ENCODE measurements around the gene CAMKMT. TPM values are rescaled to one million over a fixed set of nuclear protein-coding genes. Genes with fewer than 3 reads are reported as not detected.

The CAMKMT gene
- total RNA-seq, 4 donors from 2014 or later: 6.0 to 15.3 (median 10.7) TPM

DNA sequence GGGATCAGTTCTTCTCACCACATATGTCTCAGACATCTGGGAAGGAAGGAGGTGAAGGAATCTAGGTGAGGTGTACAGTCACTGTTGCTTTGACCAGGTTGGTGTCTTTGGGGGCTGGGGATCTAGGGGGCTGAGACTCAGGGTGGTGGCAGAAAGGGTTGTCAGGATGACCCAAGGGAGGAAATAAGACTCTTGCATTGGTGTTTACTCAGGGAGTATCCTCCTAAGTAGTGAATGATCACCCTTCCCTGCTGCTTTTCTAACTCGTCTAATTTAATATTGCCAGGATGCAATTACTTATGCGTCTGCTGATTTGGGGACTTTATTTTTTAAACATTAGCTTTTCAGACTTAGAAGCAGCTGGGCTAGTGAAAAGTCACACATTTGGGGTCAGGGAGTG, 451.9 kb downstream of the CAMKMT start:
- WGBS: 85% methylated on average over 2 of the region's 2 CpGs
- TF ChIP-seq EP300 (IDR thresholded peaks at IDR 0.05): no peak
- no peak for TF ChIP-seq POLR2A (IDR thresholded peaks at IDR 0.05)
- no peak for TF ChIP-seq CTCF (IDR thresholded peaks at IDR 0.05)
- TF ChIP-seq POLR2AphosphoS5 (IDR thresholded peaks at IDR 0.05): no peak
- Histone ChIP-seq H3K9me3 (no peaks in the 10 kb centered on the region), H3K36me3 (no peaks in the 10 kb centered on the region), H3K27me3 (peaks cover 56% of the 10 kb centered on the region), H3K4me1 (no peaks in the 10 kb centered on the region), H3K4me3 (no peak overlapping the region), H3K27ac (no peak overlapping the region)
- no peak for DNase-seq (ENCODE audit: low spot score in 2 of 2)

GRCh38 chr2:44817256-44817655, 455.5 kb downstream of the CAMKMT start:
- no peak for TF ChIP-seq POLR2AphosphoS5 (IDR thresholded peaks at IDR 0.05)
- no peak for TF ChIP-seq CTCF (IDR thresholded peaks at IDR 0.05)
- no peak for TF ChIP-seq POLR2A (IDR thresholded peaks at IDR 0.05)
- TF ChIP-seq EP300 (IDR thresholded peaks at IDR 0.05): no peak
- Histone ChIP-seq H3K36me3 (no peaks in the 10 kb centered on the region), H3K27ac (no peak overlapping the region), H3K4me3 (no peak overlapping the region), H3K9me3 (no peaks in the 10 kb centered on the region), H3K4me1 (no peaks in the 10 kb centered on the region), H3K27me3 (peaks cover 30% of the 10 kb centered on the region)
- 82% methylated on average over 7 of the region's 7 CpGs for WGBS
- no peak for DNase-seq (ENCODE audit: low spot score in 2 of 2)

GRCh38 chr2:44817673-44818335, 456.1 kb downstream of the CAMKMT start:
- peaks cover 26% of the 10 kb centered on the region for H3K27me3 ChIP-seq
- H3K9me3 ChIP-seq: no peaks in the 10 kb centered on the region
- no peak overlapping the region for H3K4me3 ChIP-seq
- H3K36me3 ChIP-seq: no peaks in the 10 kb centered on the region
- 74% methylated on average over 2 of the region's 2 CpGs for WGBS
- H3K27ac ChIP-seq: no peak overlapping the region
- H3K4me1 ChIP-seq: no peaks in the 10 kb centered on the region
- DNase-seq (ENCODE audit: low spot score in 2 of 2): no peak
- TF ChIP-seq EP300 (IDR thresholded peaks at IDR 0.05): no peak
- no peak for TF ChIP-seq CTCF (IDR thresholded peaks at IDR 0.05)
- TF ChIP-seq POLR2AphosphoS5 (IDR thresholded peaks at IDR 0.05): no peak

DNA sequence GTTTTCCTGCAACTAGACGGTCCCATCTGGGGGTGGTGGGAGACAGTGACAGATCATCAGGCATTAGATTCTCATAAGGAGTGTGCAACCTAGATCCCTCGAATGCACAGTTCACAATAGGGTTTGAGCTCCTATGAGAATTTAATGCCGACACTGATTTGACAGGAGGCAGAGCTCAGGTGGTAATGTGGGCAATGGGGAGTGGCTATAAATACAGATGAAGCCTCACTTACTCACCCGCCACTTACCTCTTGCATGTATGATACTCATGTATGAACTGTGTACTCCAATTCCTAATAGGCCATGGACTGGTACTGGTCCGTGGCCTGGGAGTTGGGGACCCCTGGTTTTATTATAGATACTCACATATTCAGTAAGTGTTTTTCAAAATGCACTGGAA, 457.3 kb downstream of the CAMKMT start:
- peaks cover 14% of the 10 kb centered on the region for H3K27me3 ChIP-seq
- H3K4me3 ChIP-seq: no peak overlapping the region
- H3K36me3 ChIP-seq: no peaks in the 10 kb centered on the region
- no peak for TF ChIP-seq POLR2A (IDR thresholded peaks at IDR 0.05)
- no peak for TF ChIP-seq CTCF (IDR thresholded peaks at IDR 0.05)
- TF ChIP-seq EP300 (IDR thresholded peaks at IDR 0.05): no peak
- TF ChIP-seq POLR2AphosphoS5 (IDR thresholded peaks at IDR 0.05): no peak
- no peaks in the 10 kb centered on the region for H3K9me3 ChIP-seq
- no peak overlapping the region for H3K27ac ChIP-seq
- DNase-seq (ENCODE audit: low spot score in 2 of 2): no peak
- 72% methylated on average over 5 of the region's 5 CpGs for WGBS
- H3K4me1 ChIP-seq: no peaks in the 10 kb centered on the region

DNA sequence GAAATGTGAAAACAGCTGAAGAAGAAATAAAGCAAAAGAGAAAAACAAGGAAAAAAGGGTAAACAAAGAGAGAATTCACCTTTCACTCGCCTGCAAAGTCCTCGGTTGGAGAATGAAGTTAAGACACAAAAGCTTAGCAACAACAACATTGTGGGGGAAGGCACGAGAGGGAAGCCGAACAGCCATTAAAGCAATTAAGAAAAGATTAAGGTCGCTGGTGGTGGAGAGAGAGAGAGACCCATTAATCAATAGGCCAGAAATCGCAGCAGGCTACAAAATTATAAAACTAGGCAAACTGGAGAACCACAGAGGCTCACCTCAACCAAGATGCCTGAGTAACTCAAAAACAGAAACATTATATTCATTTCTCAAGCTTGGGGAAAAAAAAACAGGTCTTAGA, 459.8 kb downstream of the CAMKMT start:
- no peak overlapping the region for H3K4me3 ChIP-seq
- no peak for TF ChIP-seq EP300 (IDR thresholded peaks at IDR 0.05)
- TF ChIP-seq POLR2AphosphoS5 (IDR thresholded peaks at IDR 0.05): no peak
- no peak for TF ChIP-seq POLR2A (IDR thresholded peaks at IDR 0.05)
- TF ChIP-seq CTCF (IDR thresholded peaks at IDR 0.05): no peak
- H3K27me3 ChIP-seq: peaks cover 12% of the 10 kb centered on the region
- H3K36me3 ChIP-seq: no peaks in the 10 kb centered on the region
- WGBS: 52% methylated on average over 6 of the region's 6 CpGs
- no peak for DNase-seq (ENCODE audit: low spot score in 2 of 2)
- H3K4me1 ChIP-seq: no peaks in the 10 kb centered on the region
- H3K9me3 ChIP-seq: no peaks in the 10 kb centered on the region
- H3K27ac ChIP-seq: no peak overlapping the region
